H1 (cell line): ENCODE measurements around the gene BBS2. TPM values are rescaled to one million over a fixed set of nuclear protein-coding genes. Genes with fewer than 3 reads are reported as not detected.

Experiments used
- ASH2L ChIP-seq: fragments of 200-600, 300-600 bp; sonication (generic); IDR thresholded peaks from one replicate; pipeline ENCODE4 v1.7.1; 2017; ENCODE audit warnings: low read length
- CBX8 ChIP-seq: fragments of 300-800, 300-1000 bp; sonication (generic); IDR thresholded peaks from 2 replicates; pipeline ENCODE4 v1.7.1; 2016; ENCODE audit warnings: low read depth, low read length, borderline replicate concordance
- CEBPB ChIP-seq: IDR thresholded peaks from 2 replicates; pipeline ENCODE4 v1.6.1; 2012; ENCODE audit warnings: low read depth, low read length
- CREB1 ChIP-seq: IDR thresholded peaks from 2 replicates; pipeline ENCODE4 v1.6.1; 2012; ENCODE audit warnings: inconsistent platforms
- CTBP2 ChIP-seq: IDR thresholded peaks from 2 replicates; pipeline ENCODE4 v1.7.0; 2011; ENCODE audit warnings: borderline replicate concordance, mild to moderate bottlenecking, moderate library complexity, mixed read lengths, low read length; ENCODE audit not compliant: insufficient read depth, insufficient read length
- GABPA ChIP-seq: IDR thresholded peaks from 2 replicates; pipeline ENCODE4 v1.6.1; 2011; ENCODE audit warnings: mild to moderate bottlenecking, low read length, moderate library complexity, borderline replicate concordance; ENCODE audit not compliant: insufficient read depth
- GTF2F1 ChIP-seq: IDR thresholded peaks from 2 replicates; pipeline ENCODE4 v1.6.1; 2012; ENCODE audit warnings: low read depth, low read length, improper control_type of control experiment, borderline replicate concordance
- JUN ChIP-seq: IDR thresholded peaks from 2 replicates; pipeline ENCODE4 v1.6.1; 2011; ENCODE audit warnings: low read depth, mild to moderate bottlenecking, improper control_type of control experiment, low read length
- KDM5A ChIP-seq: fragments of 200-600 bp; IDR thresholded peaks from 2 replicates; pipeline ENCODE4 v1.7.1; 2012; ENCODE audit warnings: mild to moderate bottlenecking, low read length, inconsistent platforms, mixed read lengths
- NANOG ChIP-seq: IDR thresholded peaks from 2 replicates; pipeline ENCODE4 v1.6.1; 2011; ENCODE audit warnings: low read length, low read depth, mild to moderate bottlenecking, inconsistent platforms; ENCODE audit not compliant: insufficient read depth, poor library complexity, severe bottlenecking
- NRF1 ChIP-seq: IDR thresholded peaks from 2 replicates; pipeline ENCODE4 v1.6.1; 2011; ENCODE audit warnings: mild to moderate bottlenecking, low read depth, low read length, improper control_type of control experiment
- PHF8 ChIP-seq: fragments of 200-600 bp; sonication (generic); conservative IDR thresholded peaks from 2 replicates; pipeline ENCODE4 v1.7.1; 2012; ENCODE audit warnings: low read depth, mild to moderate bottlenecking, inconsistent platforms, low read length, moderate library complexity
- RXRA ChIP-seq: IDR thresholded peaks from 2 replicates; pipeline ENCODE4 v1.6.1; 2011; ENCODE audit warnings: low read depth, mild to moderate bottlenecking, low read length, moderate library complexity; ENCODE audit not compliant: insufficient read depth
- SIX5 ChIP-seq: IDR thresholded peaks from 2 replicates; pipeline ENCODE4 v1.6.1; 2011; ENCODE audit warnings: mild to moderate bottlenecking, low read depth, low read length
- SP1 ChIP-seq: IDR thresholded peaks from 2 replicates; pipeline ENCODE4 v1.6.1; 2011; ENCODE audit warnings: low read depth, low read length
- SP2 ChIP-seq: IDR thresholded peaks from 2 replicates; pipeline ENCODE4 v1.6.1; 2012; ENCODE audit warnings: mild to moderate bottlenecking, low read length, inconsistent platforms
- SRF ChIP-seq: IDR thresholded peaks from 2 replicates; pipeline ENCODE4 v1.6.1; 2011; ENCODE audit warnings: mild to moderate bottlenecking, low read depth, low read length, moderate library complexity
- SUZ12 ChIP-seq: fragments of 200-600 bp; sonication (generic); IDR thresholded peaks from 2 replicates; pipeline ENCODE4 v1.6.1; 2012; ENCODE audit warnings: mild to moderate bottlenecking, inconsistent platforms, low read length, moderate library complexity, mixed read lengths
- TBP ChIP-seq: IDR thresholded peaks from 2 replicates; pipeline ENCODE4 v1.6.1; 2011; ENCODE audit warnings: low read depth, low read length, improper control_type of control experiment
- polyA plus RNA-seq, 7 experiments: library from polyadenylated mRNA; depleted of rRNA in 3 of 7; stranded (reverse) in 5 of 7; unstranded in 2 of 7; fragments of >200 nt in 5 of 7; fragments of 200-250 nt in 2 of 7; gene quantifications; 1 replicate in 5 of 7; 2 replicates in 1 of 7; 4 replicates in 1 of 7; pipeline versions ENCODE4 v1.2.1 to v1.2.3, GENCODE V29; 2011 to 2013; ENCODE audit warnings: missing spikeins in 2 of 7, mixed read lengths in 2 of 7
- total RNA-seq: library from RNA; stranded (reverse); fragmentation: NEBNext Ultra II Directional; extraction: Animal tissue kit (Norgen Biotek cat#: 25700); gene quantifications from 2 replicates; pipeline ENCODE4 v1.2.1, GENCODE V29; 2021
- TF ChIP-seq, protein P1 (sequence below), 3 experiments: IDR thresholded peaks; 1 replicate in 2 of 3; 2 replicates in 1 of 3; pipeline versions ENCODE4 v1.5.1 to v1.6.1; 2011; ENCODE audit warnings: low read length in 3 of 3, mild to moderate bottlenecking in 3 of 3, inconsistent platforms in 2 of 3, low read depth in 1 of 3, moderate library complexity in 1 of 3; ENCODE audit not compliant: insufficient read depth in 1 of 3; ENCODE audit errors: control extremely low read depth in 1 of 3
- TF ChIP-seq, protein P2 (sequence below): IDR thresholded peaks from 2 replicates; pipeline ENCODE4 v1.6.1; 2012; ENCODE audit warnings: low read length, inconsistent platforms

Gene BBS2
- total and polyA plus RNA-seq, 2 of the 8 experiments (the other 6 are each of a cell fraction or from before 2014, with no cell fraction given): 12.3 to 15.1 TPM

DNA sequence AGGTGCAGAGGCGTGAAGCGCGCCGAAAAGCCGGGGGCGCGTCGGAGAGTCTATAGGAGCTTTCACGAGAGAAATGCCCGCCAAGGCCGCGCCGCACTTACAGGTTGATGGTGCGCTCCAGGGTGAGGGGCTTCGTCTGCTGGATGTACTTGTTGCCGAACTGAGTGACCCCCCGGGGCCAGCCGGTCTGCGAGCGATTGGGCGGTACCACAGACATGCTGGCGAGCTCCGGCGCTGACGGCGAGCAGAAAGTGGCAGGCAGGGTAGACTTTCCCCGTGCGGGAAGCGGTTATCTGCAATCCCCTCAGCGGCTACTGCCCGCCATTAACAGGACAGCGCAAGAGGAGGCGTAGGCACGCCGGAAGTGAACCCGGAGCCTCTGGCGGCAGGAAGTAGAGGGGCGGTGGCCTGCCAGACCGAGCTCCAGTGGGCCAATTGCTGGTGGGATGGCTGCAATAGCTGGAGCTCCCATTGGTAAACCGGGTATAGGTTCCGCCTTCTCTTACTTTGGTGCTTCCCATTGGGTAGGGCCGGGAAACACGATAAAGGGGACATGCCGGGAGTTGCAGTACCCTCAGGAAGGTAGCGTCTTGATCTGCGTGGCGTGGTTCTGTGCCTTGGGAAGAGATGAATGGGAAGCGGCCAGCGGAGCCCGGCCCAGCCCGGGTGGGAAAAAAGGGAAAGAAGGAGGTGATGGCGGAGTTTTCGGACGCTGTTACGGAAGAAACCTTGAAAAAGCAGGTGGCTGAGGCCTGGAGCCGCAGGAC lies 68.7 kb downstream of the BBS2 start, which contains the start of the genes NUDT21 and OGFOD1 (continued):
- TF ChIP-seq, protein P1, sequence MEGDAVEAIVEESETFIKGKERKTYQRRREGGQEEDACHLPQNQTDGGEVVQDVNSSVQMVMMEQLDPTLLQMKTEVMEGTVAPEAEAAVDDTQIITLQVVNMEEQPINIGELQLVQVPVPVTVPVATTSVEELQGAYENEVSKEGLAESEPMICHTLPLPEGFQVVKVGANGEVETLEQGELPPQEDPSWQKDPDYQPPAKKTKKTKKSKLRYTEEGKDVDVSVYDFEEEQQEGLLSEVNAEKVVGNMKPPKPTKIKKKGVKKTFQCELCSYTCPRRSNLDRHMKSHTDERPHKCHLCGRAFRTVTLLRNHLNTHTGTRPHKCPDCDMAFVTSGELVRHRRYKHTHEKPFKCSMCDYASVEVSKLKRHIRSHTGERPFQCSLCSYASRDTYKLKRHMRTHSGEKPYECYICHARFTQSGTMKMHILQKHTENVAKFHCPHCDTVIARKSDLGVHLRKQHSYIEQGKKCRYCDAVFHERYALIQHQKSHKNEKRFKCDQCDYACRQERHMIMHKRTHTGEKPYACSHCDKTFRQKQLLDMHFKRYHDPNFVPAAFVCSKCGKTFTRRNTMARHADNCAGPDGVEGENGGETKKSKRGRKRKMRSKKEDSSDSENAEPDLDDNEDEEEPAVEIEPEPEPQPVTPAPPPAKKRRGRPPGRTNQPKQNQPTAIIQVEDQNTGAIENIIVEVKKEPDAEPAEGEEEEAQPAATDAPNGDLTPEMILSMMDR (IDR thresholded peaks at IDR 0.05; ENCODE audit: control extremely low read depth in 1 of 3, insufficient read depth in 1 of 3, low read depth in 1 of 3, low read length in 3 of 3): no peak
- no peak for TF ChIP-seq GTF2F1
- no peak for TF ChIP-seq NANOG
- TF ChIP-seq CTBP2: no peak
- TF ChIP-seq CEBPB: no peak
- TF ChIP-seq NRF1: no peak
- no peak; the same call in none of the 2 replicates for TF ChIP-seq KDM5A
- TF ChIP-seq SUZ12: no peak
- TF ChIP-seq TBP: peak; percentile 68
- peak; percentile 30 for TF ChIP-seq CREB1
- TF ChIP-seq SRF: no peak
- peak; percentile 69 for TF ChIP-seq SP2
- peak; percentile 99 for TF ChIP-seq ASH2L
- no peak for TF ChIP-seq CBX8
- TF ChIP-seq JUN: no peak
- TF ChIP-seq SP1: peak; percentile 96
- TF ChIP-seq, protein P2, sequence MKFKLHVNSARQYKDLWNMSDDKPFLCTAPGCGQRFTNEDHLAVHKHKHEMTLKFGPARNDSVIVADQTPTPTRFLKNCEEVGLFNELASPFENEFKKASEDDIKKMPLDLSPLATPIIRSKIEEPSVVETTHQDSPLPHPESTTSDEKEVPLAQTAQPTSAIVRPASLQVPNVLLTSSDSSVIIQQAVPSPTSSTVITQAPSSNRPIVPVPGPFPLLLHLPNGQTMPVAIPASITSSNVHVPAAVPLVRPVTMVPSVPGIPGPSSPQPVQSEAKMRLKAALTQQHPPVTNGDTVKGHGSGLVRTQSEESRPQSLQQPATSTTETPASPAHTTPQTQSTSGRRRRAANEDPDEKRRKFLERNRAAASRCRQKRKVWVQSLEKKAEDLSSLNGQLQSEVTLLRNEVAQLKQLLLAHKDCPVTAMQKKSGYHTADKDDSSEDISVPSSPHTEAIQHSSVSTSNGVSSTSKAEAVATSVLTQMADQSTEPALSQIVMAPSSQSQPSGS: no peak
- peak; percentile 95 for TF ChIP-seq GABPA
- no peak for TF ChIP-seq SIX5
- TF ChIP-seq RXRA: no peak
- peak; percentile 79 for TF ChIP-seq PHF8
